Measurements from ENCODE around the gene SIRT3.

Gene SIRT3

GRCh38 chr11:206002-206384 is 30.1 kb downstream of the SIRT3 start:
- no peak for DNase-seq (ENCODE audit: low read depth)
- peak overlapping the region; percentile 96 for H3K4me3 ChIP-seq (ENCODE audit: low read depth, low read length)
- TF ChIP-seq CTCF (conservative IDR thresholded peaks at IDR 0.05; ENCODE audit: low read depth, low read length) = no peak

- H3K4me3 ChIP-seq (ENCODE audit: low read depth, low read length) = peak overlapping the region; percentile 96
- no peak for TF ChIP-seq CTCF (conservative IDR thresholded peaks at IDR 0.05; ENCODE audit: low read depth, low read length)
- DNase-seq (ENCODE audit: low read depth) = no peak
Observed at GRCh38 chr11:205221-206001, 30.7 kb downstream of the SIRT3 start.

- DNase-seq (ENCODE audit: low read depth) = no peak
- TF ChIP-seq CTCF (conservative IDR thresholded peaks at IDR 0.05; ENCODE audit: low read depth, low read length) = no peak
- H3K4me3 ChIP-seq (ENCODE audit: low read depth, low read length) = no peak overlapping the region
Observed at GRCh38 chr11:204587-205109, 31.5 kb downstream of the SIRT3 start.

GRCh38 chr11:203945-204586 is 32.1 kb downstream of the SIRT3 start:
- no peak overlapping the region for H3K4me3 ChIP-seq (ENCODE audit: low read depth, low read length)
- DNase-seq (ENCODE audit: low read depth) = no peak
- no peak for TF ChIP-seq CTCF (conservative IDR thresholded peaks at IDR 0.05; ENCODE audit: low read depth, low read length)

- TF ChIP-seq CTCF (conservative IDR thresholded peaks at IDR 0.05; ENCODE audit: low read depth, low read length) = no peak
- DNase-seq (ENCODE audit: low read depth) = no peak
- no peak overlapping the region for H3K4me3 ChIP-seq (ENCODE audit: low read depth, low read length)
Observed at GRCh38 chr11:203056-203944, 32.8 kb downstream of the SIRT3 start.

GRCh38 chr11:202490-202889 is 33.7 kb downstream of the SIRT3 start:
- H3K4me3 ChIP-seq (ENCODE audit: low read depth, low read length) = no peak overlapping the region
- DNase-seq (ENCODE audit: low read depth) = no peak
- no peak for TF ChIP-seq CTCF (conservative IDR thresholded peaks at IDR 0.05; ENCODE audit: low read depth, low read length)
